Naive B cell (primary cell): ENCODE results near the gene RAP2B. TPM values are rescaled to one million over a fixed set of nuclear protein-coding genes. Genes with fewer than 3 reads are reported as not detected.
"Not testable (repeated sequence)": the region's sequence is repeated elsewhere in the genome, so short reads cannot be mapped to it uniquely, and the experiment has no call there.

Experiments used
- ATAC-seq, 2 donors: fragments of 150-1000 bp; cut with Tn5 transposase; 2 replicates each; pipeline ENCODE4 v1.10.0; 2021; ENCODE audit warnings: low read depth in 2 of 2, mild to moderate bottlenecking in 2 of 2, moderate library complexity in 2 of 2
- DNase-seq: peaks from one replicate; pipeline ENCODE4 v3.0.0; 2022
- H3K27ac Mint-ChIP-seq, 6 donors: one replicate each; pipeline ENCODE4 v1.8.0; 2020 to 2022; ENCODE audit warnings: mild to moderate bottlenecking in 6 of 6, mixed read lengths in 6 of 6, moderate library complexity in 5 of 6, inconsistent platforms in 2 of 6
- H3K27me3 Mint-ChIP-seq, 3 donors: one replicate each; pipeline ENCODE4 v1.8.0; 2021 to 2022; ENCODE audit warnings: mixed read lengths in 3 of 3, mild to moderate bottlenecking in 1 of 3
- H3K36me3 Mint-ChIP-seq, 2 donors: one replicate each; pipeline ENCODE4 v1.8.0; 2020 to 2022; ENCODE audit warnings: mixed read lengths in 2 of 2, inconsistent platforms in 1 of 2, mild to moderate bottlenecking in 1 of 2
- H3K4me1 Mint-ChIP-seq, 3 donors: one replicate each; pipeline ENCODE4 v1.8.0; 2020 to 2022; ENCODE audit warnings: mixed read lengths in 3 of 3, inconsistent platforms in 1 of 3, mild to moderate bottlenecking in 1 of 3, moderate library complexity in 1 of 3
- H3K4me3 Mint-ChIP-seq, 8 donors: one replicate each; pipeline ENCODE4 v1.8.0; 2020 to 2022; ENCODE audit warnings: mild to moderate bottlenecking in 8 of 8, mixed read lengths in 8 of 8, moderate library complexity in 8 of 8, inconsistent platforms in 2 of 8
- H3K9me3 Mint-ChIP-seq, 7 donors: one replicate each; pipeline ENCODE4 v1.8.0; 2020 to 2022; ENCODE audit warnings: mixed read lengths in 7 of 7, mild to moderate bottlenecking in 5 of 7, inconsistent platforms in 2 of 7, moderate library complexity in 1 of 7
- polyA plus RNA-seq, 6 donors: library from polyadenylated mRNA; unstranded; fragments of 300-500 nt; fragmentation: Illumina TruSeq; gene quantifications; one replicate each; pipeline ENCODE4 v1.2.3, GENCODE V29; 2021; ENCODE audit warnings: low read depth in 6 of 6

Gene RAP2B
- 1 to 10 TPM; 5.4 to 9.3 (median 7.5) TPM for polyA plus RNA-seq

DNA sequence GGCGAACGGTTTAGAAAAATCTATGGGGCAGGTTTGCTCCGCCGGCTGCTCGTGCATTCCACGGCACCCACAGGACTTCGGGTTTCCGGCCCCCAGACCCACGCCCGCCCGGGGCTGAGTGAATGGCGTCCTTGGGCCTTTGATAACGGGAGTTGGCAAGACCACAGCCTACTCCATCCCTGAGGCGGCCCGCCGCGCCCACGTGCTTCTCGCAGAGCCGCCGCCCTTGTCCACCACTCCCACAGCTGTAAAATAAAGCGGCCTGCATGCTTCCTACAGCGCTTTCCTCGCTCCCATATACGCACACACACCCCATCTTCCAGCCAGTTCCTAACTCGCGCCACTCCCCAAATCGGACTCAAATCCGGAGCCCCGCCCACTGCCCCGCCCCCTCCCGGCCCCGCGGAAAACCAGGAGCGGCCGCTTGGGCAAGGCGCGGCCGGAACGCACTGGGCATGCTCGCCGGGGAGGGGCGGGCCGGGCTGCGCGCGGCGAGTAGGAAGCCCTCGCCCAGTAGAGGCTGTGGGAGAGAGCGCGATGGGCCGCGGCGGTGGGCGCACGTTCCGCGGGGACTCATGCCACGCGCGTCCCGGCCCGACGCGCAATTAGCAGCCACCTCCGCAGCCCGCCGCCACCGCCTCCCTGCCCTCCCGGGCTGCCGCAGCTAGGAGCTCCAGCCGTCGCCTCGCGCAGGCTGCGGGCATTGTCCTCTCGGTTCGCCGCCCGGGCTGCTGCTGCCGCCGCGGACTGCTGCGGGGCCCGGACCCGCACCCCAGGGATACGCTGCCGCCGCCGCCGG is at the start of gene RAP2B:
Gene RAP2B, plus strand, starts transcription at position 513 of the 799 bp plus-strand sequence. CDS start 468 bp downstream, outside the sequence.
- H3K4me3 Mint-ChIP-seq = peak within 1 kb of the TSS; percentile 96 to 100 (median 100)
- peak; percentile 45 for ATAC-seq
- H3K36me3 Mint-ChIP-seq = no peaks in the 10 kb centered on the region
- DNase-seq = peak; percentile 86
- peak within 1 kb of the TSS; percentile 96 to 99 (median 98) for H3K27ac Mint-ChIP-seq
- H3K27me3 Mint-ChIP-seq = no peaks in the 10 kb centered on the region
- peaks cover 0 to 2% (median 0%) of the 10 kb centered on the region in 7 donors for H3K9me3 Mint-ChIP-seq
- peaks cover 45 to 52% (median 50%) of the 10 kb centered on the region in 3 donors for H3K4me1 Mint-ChIP-seq

GRCh38 chr3:153113541-153113940 is 48.5 kb upstream of the RAP2B start:
- no peak for ATAC-seq
- Mint-ChIP-seq H3K27ac (no peak overlapping the region), H3K9me3 (peaks cover 0 to 4% (median 0%) of the 10 kb centered on the region in 7 donors), H3K36me3 (no peaks in the 10 kb centered on the region), H3K4me3 (no peak overlapping the region), H3K27me3 (peaks cover 4 to 7% (median 4%) of the 10 kb centered on the region in 3 donors), H3K4me1 (no peaks in the 10 kb centered on the region)
- DNase-seq = no peak

GRCh38 chr3:153114270-153114669 is 47.8 kb upstream of the RAP2B start:
- not testable (repeated sequence) for DNase-seq, H3K4me3 Mint-ChIP-seq, ATAC-seq, H3K36me3 Mint-ChIP-seq, H3K4me1 Mint-ChIP-seq, H3K27ac Mint-ChIP-seq, H3K9me3 Mint-ChIP-seq, H3K27me3 Mint-ChIP-seq

DNA sequence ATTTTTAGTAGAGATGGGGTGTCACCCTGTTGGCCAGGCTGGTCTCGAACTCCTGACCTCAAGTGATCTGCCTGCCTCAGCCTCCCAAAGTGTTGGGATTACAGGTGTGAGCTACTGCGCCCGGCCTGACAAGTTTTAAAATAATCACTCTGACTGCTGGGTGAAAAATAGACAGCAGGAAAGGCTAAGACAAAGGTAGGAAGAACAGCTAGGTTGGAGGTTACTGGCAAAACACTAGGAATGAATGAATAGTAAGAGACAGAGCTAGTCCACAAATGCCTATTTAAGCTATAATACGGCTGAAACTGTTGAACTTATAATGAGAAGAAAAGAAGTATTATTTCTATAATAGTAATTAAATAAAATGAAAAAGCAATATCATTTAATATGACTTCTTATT is 46.7 kb upstream of the RAP2B start:
- no peak for DNase-seq
- ATAC-seq = no peak
- Mint-ChIP-seq H3K9me3 (peaks cover 0 to 4% (median 0%) of the 10 kb centered on the region in 7 donors), H3K4me1 (no peaks in the 10 kb centered on the region), H3K36me3 (no peaks in the 10 kb centered on the region), H3K4me3 (no peak overlapping the region), H3K27ac (no peak overlapping the region), H3K27me3 (peaks cover 4 to 7% (median 4%) of the 10 kb centered on the region in 3 donors)

DNA sequence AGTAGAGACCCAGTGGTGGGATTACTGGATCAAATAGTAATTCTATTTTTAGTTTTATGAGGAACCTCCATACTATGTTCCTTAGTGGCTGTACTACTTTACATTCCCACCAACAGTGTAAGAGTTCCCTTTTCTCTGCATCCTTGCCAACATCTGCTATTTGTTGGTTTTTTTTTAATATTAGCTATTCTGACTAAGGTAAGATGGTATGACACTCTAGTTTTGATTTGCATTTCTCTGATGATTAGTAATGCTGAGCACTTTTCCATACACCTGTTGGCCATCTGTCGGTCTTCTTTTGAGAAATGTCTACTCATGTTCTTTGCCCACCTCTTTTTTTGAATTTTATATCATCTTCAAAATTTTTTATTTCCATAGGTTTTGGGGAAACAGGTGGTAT is 34.2 kb upstream of the RAP2B start:
- H3K36me3 Mint-ChIP-seq = no peaks in the 10 kb centered on the region
- DNase-seq (no peak), ATAC-seq (no peak)
- H3K4me1 Mint-ChIP-seq = no peaks in the 10 kb centered on the region
- H3K27me3 Mint-ChIP-seq = peaks cover 0 to 11% (median 9%) of the 10 kb centered on the region in 3 donors
- H3K4me3 Mint-ChIP-seq = no peak overlapping the region
- H3K27ac Mint-ChIP-seq = no peak overlapping the region
- peaks cover 0 to 18% (median 7%) of the 10 kb centered on the region in 7 donors for H3K9me3 Mint-ChIP-seq

- peaks cover 0 to 11% (median 9%) of the 10 kb centered on the region in 3 donors for H3K27me3 Mint-ChIP-seq
- DNase-seq (no peak), ATAC-seq (no peak)
- no peak overlapping the region for H3K4me3 Mint-ChIP-seq
- H3K36me3 Mint-ChIP-seq = no peaks in the 10 kb centered on the region
- peaks cover 0 to 12% (median 4%) of the 10 kb centered on the region in 7 donors for H3K9me3 Mint-ChIP-seq
- no peak overlapping the region for H3K27ac Mint-ChIP-seq
- no peaks in the 10 kb centered on the region for H3K4me1 Mint-ChIP-seq
These were observed 32.6 kb upstream of the RAP2B start for GRCh38 chr3:153129426-153129825.

DNA sequence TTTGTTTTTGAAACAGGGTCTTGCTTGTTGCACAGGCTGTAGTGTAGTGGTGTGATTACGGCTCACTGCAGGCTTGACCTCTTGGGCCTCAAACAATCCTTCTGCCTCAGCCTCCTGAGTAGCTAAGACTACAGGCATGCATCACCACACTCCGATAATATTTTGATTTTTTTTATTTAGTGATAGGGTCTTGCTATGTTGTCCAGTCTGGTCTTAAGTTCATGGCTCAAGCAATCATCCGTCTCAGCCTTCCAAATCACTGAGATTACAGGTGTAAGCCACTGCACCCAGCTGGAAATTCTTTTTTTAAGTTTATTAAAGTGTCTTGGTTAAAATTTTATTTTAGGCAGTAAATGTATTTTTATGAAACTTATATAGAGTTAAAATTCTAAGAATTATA is 32.2 kb upstream of the RAP2B start:
- peaks cover 0 to 14% (median 11%) of the 10 kb centered on the region in 3 donors for H3K27me3 Mint-ChIP-seq
- H3K4me1 Mint-ChIP-seq = no peaks in the 10 kb centered on the region
- no peak overlapping the region for H3K4me3 Mint-ChIP-seq
- no peaks in the 10 kb centered on the region for H3K36me3 Mint-ChIP-seq
- H3K9me3 Mint-ChIP-seq = peaks cover 0 to 10% (median 4%) of the 10 kb centered on the region in 7 donors
- DNase-seq (no peak), ATAC-seq (no peak)
- H3K27ac Mint-ChIP-seq = no peak overlapping the region

DNA sequence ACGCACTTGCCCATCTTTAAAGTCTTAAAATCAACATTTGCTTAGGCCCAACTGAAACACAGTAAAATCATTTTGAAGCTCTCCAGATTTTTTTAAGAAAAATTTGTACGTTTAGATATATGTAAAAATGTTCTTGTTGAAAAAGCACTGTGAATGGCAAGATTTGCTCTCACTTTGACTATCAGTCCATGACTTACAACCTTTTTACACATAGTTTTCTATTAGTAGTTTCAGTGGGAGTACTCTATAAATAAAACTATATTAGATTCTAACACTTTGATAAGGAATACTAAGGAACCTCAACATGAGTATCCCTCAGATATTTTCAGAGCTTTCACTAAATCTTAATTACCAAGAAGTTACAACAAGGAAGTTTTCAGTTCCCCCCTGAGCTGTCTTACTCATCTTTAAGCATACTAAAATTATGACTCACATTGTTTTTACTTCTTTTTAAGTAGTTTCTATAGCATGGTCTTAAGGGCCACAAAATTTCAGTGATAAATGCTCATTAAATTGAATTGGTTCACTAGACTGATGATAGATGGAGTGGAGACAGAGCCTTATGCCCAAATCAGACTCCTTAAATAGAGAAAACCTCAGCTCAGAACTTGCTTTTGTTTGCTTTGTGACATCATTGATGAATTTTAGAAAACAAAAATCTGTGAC is 31.6 kb upstream of the RAP2B start:
- Mint-ChIP-seq H3K4me3 (no peak overlapping the region), H3K27ac (no peak overlapping the region), H3K9me3 (peaks cover 0 to 10% (median under 1%) of the 10 kb centered on the region in 7 donors), H3K4me1 (no peaks in the 10 kb centered on the region), H3K27me3 (peaks cover 0 to 18% (median 11%) of the 10 kb centered on the region in 3 donors), H3K36me3 (no peaks in the 10 kb centered on the region)
- ATAC-seq = no peak
- DNase-seq = no peak

- Mint-ChIP-seq H3K4me3 (no peak overlapping the region), H3K4me1 (peaks cover 5 to 6% (median 5%) of the 10 kb centered on the region in 3 donors), H3K36me3 (no peaks in the 10 kb centered on the region), H3K27ac (peak overlapping the region in 3 of 6 donors; percentile 28 to 89 (median 72)), H3K9me3 (no peaks in the 10 kb centered on the region), H3K27me3 (peaks cover 0 to 10% (median 4%) of the 10 kb centered on the region in 3 donors)
- peak; percentile 42 to 54 for ATAC-seq
- DNase-seq = no peak
These were observed 24.4 kb upstream of the RAP2B start for GRCh38 chr3:153137626-153138025.

DNA sequence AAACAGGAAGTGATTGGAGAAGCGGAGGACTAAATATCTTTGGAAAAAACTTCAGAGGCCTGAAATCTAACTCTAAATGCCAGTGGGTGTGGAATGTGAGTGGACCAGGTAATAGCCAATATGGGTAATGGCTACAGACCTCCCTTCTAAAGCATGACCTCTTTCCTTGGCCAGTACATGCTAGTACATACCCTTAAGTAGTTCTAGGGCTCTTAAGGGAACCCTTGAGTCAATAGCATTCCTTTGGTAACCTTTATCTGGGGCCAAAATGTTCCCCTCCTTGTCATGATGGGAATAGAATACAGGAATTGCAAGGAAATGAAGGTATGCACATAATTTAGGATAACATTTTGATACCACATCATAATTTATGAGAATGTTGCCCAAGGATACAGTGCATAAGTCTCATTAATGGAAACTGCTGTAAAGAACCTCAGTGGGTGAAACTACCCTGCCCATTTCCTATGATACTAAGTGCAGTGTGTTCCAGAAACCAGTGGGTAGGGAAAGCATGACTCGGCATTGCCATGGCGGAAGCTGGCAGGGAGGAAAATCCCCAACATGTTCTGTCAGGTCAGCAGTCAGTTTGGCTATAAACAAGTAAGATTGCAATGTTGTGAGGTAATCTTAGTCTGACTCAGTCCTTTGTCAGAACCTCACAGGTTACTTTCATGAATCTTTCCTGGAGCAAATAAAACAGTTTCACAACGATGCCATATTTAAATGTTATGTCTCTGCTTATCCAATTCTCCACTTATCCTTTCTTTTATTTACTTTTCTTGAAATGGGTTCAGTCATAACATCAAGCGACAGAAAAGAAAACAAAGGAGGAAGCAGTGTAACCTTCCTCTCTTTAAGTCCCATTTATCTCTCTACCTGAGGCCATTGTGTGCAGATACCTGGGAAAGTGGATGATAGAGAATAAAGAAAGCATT is 23.5 kb upstream of the RAP2B start:
- no peak overlapping the region for H3K4me3 Mint-ChIP-seq
- DNase-seq (no peak), ATAC-seq (no peak)
- H3K9me3 Mint-ChIP-seq = no peaks in the 10 kb centered on the region
- H3K36me3 Mint-ChIP-seq = no peaks in the 10 kb centered on the region
- H3K27me3 Mint-ChIP-seq = peaks cover 0 to 10% (median 4%) of the 10 kb centered on the region in 3 donors
- no peak overlapping the region for H3K27ac Mint-ChIP-seq
- peaks cover 5 to 6% (median 5%) of the 10 kb centered on the region in 3 donors for H3K4me1 Mint-ChIP-seq

GRCh38 chr3:153142961-153143360 is 19.1 kb upstream of the RAP2B start:
- H3K9me3 Mint-ChIP-seq = peaks cover 0 to 1% (median 0%) of the 10 kb centered on the region in 7 donors
- H3K4me3 Mint-ChIP-seq = no peak overlapping the region
- H3K4me1 Mint-ChIP-seq = peaks cover 0 to 1% (median 0%) of the 10 kb centered on the region in 3 donors

DNA sequence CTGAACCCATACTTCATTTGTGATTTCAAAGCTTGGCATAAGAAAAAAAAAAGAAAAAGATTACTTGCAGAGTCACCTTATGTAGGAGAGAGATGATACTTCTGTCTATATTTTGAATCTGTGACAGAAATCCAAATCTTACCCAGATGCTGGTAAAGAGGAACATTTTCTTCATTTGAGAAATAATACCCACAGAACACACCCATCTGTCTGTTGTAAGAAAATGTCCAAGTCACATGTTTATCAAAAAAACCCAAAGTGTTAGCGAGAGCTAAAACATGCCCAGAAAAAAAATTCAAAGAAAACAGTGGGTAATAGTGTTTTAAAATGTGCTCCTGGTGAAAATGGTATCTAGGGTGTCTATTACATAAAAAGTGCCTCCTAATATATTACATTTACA is 18.0 kb upstream of the RAP2B start:
- DNase-seq (no peak), ATAC-seq (no peak)
- Mint-ChIP-seq H3K4me3 (no peak overlapping the region), H3K9me3 (peaks cover 1 to 7% (median 3%) of the 10 kb centered on the region in 7 donors), H3K4me1 (no peaks in the 10 kb centered on the region), H3K36me3 (no peaks in the 10 kb centered on the region), H3K27ac (no peak overlapping the region), H3K27me3 (peaks cover 0 to 4% (median 0%) of the 10 kb centered on the region in 3 donors)

More at GRCh38 chr3:153142961-153143360, 19.1 kb upstream of the RAP2B start:
- DNase-seq = no peak
- no peaks in the 10 kb centered on the region for H3K36me3 Mint-ChIP-seq
- peaks cover 0 to 4% (median 0%) of the 10 kb centered on the region in 3 donors for H3K27me3 Mint-ChIP-seq
- peak overlapping the region in 1 of 6 donors; percentile 56 for H3K27ac Mint-ChIP-seq
- ATAC-seq = no peak

- Mint-ChIP-seq H3K4me3 (no peak overlapping the region), H3K9me3 (peaks cover 1 to 7% (median 3%) of the 10 kb centered on the region in 7 donors), H3K27me3 (peaks cover 0 to 4% (median 0%) of the 10 kb centered on the region in 3 donors), H3K27ac (no peak overlapping the region), H3K4me1 (no peaks in the 10 kb centered on the region), H3K36me3 (no peaks in the 10 kb centered on the region)
- no peak for DNase-seq
- no peak for ATAC-seq
These were observed 17.2 kb upstream of the RAP2B start for GRCh38 chr3:153144779-153145178.
